Testis (tissue), 2 donors: ENCODE measurements around the gene DENND6B.

Source experiments
- POLR2A ChIP-seq: fragments of 450-650 bp; IDR thresholded peaks from one replicate; pipeline ENCODE4 v1.6.1; 2017; ENCODE audit warnings: antibody characterized with exemption, mild to moderate bottlenecking, moderate library complexity
- TF ChIP-seq, protein P1 (sequence below), 3 experiments: fragments of 450-650 bp in 2 of 3; fragments of 200-600 bp in 1 of 3; sonication (generic) in 1 of 3; IDR thresholded peaks; one replicate each; pipeline ENCODE4 v1.5.1; 2016 to 2019; ENCODE audit warnings: antibody characterized with exemption in 3 of 3, mild to moderate bottlenecking in 2 of 3, moderate library complexity in 1 of 3

DNA sequence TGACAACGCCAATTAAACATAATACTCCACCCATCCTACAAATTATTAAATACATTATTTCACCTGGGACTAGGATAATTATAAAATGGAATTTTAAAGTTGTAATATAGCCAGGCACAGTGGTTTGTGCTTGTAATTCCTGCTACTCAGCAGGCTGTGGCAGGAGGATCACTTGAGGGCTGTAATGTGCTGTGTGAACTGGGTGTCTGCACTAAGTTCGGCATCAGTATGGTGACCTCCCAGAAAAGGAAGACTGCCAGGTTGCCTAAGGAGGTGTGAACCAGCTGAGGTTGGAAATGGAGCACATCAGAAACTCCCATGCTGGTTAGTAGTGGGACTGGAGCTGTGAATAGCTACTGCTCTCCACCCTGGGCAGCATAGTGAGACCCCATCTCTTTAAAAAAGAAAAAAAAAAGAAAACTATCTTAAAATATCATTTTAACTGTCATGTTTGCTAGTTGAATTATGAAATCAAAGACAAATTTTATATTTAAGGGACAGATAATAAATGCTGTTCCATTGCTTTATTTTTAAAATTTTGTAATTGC is 44.4 kb upstream of the DENND6B start:
- TF ChIP-seq, protein P1, sequence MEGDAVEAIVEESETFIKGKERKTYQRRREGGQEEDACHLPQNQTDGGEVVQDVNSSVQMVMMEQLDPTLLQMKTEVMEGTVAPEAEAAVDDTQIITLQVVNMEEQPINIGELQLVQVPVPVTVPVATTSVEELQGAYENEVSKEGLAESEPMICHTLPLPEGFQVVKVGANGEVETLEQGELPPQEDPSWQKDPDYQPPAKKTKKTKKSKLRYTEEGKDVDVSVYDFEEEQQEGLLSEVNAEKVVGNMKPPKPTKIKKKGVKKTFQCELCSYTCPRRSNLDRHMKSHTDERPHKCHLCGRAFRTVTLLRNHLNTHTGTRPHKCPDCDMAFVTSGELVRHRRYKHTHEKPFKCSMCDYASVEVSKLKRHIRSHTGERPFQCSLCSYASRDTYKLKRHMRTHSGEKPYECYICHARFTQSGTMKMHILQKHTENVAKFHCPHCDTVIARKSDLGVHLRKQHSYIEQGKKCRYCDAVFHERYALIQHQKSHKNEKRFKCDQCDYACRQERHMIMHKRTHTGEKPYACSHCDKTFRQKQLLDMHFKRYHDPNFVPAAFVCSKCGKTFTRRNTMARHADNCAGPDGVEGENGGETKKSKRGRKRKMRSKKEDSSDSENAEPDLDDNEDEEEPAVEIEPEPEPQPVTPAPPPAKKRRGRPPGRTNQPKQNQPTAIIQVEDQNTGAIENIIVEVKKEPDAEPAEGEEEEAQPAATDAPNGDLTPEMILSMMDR (IDR thresholded peaks at IDR 0.05): no peak
- no peak for TF ChIP-seq POLR2A
